Measurements from ENCODE around the gene C19orf47.

Gene C19orf47

GRCh38 chr19:40271706-40272105 is 76.5 kb downstream of the C19orf47 start:
- Histone ChIP-seq H3K4me3 (ENCODE audit: low read depth, low read length) (no peak overlapping the region), H3K9me3 (no peaks in the 10 kb centered on the region), H3K4me1 (no peaks in the 10 kb centered on the region; the same call in 1 of the 2 replicates), H3K36me3 (peaks cover 5% of the 10 kb centered on the region), H3K27me3 (no peaks in the 10 kb centered on the region)
- TF ChIP-seq CTCF (IDR thresholded peaks at IDR 0.05; ENCODE audit: low read depth, low read length), result no peak
- no peak for DNase-seq

GRCh38 chr19:40270362-40271089 is 77.7 kb downstream of the C19orf47 start:
- no peak for TF ChIP-seq CTCF (IDR thresholded peaks at IDR 0.05; ENCODE audit: low read depth, low read length)
- H3K4me3 ChIP-seq (ENCODE audit: low read depth, low read length), result no peak overlapping the region
- H3K36me3 ChIP-seq, result peaks cover 4% of the 10 kb centered on the region; the same call in 1 of the 2 replicates
- no peaks in the 10 kb centered on the region for H3K9me3 ChIP-seq
- no peak for DNase-seq
- no peaks in the 10 kb centered on the region; the same call in 1 of the 2 replicates for H3K4me1 ChIP-seq
- no peaks in the 10 kb centered on the region for H3K27me3 ChIP-seq

Measured in BE2C (cell line).